GM18870 (cell line): ENCODE data around the gene IL17REL.

ENCODE experiments used
- ATAC-seq: cut with Tn5 transposase; IDR thresholded peaks from one replicate; pipeline ENCODE4 v1.9.1; 2021; ENCODE audit warnings: moderate library complexity; ENCODE audit not compliant: unreplicated experiment

IL17REL gene

DNA sequence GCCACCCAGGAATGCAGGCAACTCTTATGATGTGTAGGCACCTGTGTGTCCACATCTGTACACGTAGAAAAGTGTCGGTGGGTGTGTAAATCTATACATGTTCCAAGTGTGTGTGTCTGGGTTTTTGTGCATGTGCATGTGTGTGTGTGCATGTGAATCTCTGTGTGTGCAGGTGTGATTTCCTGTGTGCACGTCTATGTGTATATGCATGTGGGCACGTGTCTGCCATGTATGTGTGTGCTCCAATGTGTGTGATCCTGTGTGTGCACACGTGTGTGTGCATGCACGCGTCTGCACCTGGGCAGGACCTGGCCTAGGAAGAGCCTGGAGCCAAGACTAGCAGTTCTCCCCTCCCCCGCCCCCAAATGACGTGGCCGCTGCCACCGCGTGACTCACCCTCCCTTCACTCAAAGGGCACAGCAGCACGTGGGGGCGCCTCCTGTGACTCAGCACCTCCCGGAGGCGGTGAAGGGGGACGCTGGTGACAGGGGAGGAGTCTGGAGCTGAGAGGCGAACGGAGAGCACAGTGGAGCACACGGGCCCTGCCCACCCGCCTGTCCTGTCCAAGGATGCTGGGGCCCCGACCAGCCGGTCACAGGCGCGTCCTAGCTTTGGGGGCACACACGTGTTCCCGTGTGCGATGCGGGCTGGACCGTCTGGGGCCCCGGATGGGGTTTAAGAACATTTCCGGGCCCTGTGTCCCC lies 41.9 kb downstream of the IL17REL start:
- ATAC-seq, result peak; percentile 52

DNA sequence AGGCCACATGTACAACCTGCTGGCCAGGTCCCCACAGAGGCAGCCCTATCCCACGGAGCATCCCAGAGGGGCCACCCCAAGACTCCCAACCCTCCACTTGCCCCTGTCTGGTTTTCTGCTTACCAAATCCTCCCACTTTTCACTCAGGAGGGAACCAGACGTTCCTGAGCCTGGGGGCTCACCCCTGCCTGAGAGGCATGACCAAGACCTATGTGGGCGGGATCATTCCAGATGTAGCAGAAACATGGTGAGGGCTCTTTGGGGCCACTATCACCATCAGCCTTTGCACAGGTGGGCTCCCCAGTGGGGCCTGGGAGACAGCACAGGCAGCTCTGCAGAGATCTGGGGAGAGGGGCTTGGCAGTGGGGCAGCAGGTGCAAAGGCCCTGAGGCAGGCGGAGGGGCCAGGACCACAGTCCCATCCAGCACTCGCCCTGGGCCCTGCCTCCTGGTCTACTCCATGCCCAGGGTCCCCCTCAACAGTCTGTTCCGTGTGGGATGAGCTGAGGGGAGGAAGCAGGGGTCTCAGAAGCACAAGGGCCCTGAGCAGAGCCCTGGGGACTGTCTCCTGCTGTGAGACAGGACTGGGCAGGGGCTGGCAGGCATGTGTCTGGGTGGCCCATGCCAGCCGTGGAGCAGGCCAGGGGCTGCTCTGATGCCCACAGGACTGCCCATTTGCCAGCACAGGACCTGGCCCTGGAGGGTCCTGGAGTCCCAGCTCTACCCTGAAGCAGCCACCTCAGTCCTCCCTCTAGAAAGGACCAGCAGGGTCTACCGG lies 42.6 kb downstream of the IL17REL start:
- ATAC-seq, result no peak

DNA sequence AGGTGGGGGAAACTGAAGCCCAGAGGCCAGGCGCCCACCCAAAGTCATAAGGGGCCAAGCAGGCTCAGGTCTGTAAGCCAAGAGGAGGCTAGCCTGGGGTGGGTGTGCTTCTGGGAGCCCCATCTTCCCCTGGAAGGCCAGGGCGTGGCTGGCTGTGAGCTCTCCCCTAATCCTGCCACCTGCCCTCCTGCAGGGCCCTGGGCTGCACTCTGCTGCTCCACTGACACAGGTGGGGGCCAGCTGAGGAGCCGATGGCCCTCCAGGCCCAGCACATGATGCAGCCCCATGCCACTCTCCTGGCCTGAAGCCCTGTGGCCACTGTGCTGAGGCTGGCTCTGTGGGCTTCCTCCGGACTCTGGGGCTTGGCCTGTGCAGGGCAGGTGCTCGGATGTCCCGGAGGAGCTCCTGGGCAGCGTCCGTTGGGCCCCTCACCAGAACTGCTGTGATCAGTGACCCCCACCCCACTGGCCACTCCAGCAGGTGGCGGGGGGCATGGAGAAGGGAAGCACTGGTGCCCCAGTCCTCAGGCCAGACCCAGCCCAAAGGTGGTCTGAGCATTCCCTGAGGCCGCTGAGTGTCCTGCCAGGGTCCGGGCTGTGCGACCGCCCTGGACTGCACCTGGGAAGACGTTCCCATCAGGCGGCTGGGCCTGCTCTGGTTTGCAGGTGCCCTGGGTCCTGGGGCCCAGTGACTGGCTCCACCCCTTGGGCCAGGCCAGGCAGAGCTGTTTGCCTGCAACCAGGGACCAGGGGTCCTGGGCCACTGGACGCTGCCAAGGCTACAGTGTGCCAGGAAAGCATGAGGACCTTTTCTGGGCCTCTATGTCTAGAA lies 43.5 kb downstream of the IL17REL start:
- no peak for ATAC-seq

DNA sequence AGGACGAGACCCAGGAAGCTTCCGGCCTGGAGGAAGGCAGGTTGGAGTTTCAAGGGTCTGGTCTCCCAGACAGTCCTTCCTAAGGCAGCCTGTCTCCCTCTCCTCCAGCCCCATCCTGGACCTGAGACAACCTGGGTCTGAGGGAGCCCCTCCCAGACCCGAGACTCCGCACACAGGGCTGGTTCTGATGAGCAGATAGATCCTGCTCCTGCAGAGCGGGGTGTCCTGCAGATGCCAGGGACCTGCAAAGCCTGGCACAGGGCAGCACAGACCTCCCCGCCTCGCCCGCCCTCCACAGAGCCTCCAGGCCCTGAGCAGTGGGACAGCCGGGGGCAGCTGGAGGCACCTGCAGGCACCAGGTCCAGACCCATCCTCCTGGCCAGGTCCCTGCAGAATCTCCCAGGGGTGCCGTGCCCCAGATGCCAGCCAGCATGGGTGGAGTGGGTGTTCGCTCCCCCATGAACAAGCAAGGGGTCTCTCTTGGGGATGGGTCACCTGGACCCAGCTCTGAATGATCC lies 44.2 kb downstream of the IL17REL start:
- ATAC-seq, result no peak

DNA sequence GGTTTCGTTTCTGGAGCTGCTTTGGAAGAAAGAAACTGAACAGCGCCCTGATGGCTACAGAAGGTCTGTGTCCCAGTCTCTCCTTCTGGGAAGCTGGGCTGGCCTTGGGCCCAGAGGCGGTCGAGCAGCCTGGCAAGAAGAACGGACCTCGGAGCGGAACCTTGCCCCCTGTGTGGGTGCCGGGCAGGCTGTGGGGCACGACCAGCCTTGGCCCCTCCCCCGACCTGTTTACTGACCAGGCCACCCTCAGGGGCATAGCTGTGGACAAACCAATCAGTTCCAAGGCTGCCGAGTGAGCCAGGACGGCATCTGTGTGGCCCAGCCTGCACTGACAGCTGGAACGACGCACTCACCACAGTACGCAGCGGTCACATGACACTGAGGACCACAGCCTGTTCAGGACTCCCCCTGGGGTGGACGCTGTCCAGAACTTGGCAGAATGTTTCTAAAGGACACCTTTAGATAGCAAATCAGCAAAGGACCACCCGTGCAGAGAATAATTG lies 44.8 kb downstream of the IL17REL start:
- no peak for ATAC-seq

DNA sequence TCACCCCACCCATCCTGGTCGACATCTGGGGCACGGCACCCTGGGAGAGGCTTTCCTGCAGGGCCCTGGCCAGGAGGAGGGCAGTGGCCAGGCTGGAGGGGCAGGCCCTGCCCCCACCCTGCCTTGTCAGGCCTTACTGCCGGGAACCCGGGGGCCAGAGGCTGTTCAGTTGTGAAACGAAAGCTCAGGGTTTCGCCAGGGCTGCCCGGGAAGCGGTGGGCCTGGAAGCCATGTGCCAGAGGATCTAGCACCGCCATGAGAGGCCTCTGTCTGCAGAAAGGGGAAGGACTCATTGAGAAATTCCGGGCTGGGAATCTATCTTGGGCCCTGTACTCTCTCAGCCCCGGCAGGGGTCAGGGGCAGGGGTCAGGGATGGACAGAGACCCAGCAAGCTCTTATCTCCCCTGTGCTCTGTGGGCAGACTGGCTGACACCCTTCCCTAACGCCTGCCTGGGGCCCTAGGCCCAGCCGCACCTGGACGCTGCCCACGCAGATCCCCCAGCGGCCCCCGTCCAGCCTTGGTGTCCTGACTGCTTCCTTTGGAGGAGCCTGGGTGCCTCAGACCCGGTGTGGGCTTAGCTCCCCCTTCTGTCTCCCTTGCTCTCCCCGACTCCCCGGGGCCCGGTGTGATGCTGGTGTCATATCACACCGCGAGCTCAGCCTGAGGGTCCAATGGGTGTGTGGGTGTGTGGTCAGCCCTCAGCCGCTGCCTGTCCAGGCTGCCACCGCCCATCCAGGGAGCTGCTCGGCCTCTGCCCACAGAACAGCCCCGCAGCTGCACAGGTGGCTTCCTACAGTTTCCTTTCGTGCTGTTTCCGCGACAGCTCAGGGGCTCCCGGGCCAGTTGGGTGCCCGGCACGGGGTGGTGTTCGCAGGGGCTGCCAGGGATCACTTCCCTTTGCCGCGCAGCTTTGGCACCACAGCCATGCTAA lies 45.5 kb downstream of the IL17REL start:
- ATAC-seq, result no peak

DNA sequence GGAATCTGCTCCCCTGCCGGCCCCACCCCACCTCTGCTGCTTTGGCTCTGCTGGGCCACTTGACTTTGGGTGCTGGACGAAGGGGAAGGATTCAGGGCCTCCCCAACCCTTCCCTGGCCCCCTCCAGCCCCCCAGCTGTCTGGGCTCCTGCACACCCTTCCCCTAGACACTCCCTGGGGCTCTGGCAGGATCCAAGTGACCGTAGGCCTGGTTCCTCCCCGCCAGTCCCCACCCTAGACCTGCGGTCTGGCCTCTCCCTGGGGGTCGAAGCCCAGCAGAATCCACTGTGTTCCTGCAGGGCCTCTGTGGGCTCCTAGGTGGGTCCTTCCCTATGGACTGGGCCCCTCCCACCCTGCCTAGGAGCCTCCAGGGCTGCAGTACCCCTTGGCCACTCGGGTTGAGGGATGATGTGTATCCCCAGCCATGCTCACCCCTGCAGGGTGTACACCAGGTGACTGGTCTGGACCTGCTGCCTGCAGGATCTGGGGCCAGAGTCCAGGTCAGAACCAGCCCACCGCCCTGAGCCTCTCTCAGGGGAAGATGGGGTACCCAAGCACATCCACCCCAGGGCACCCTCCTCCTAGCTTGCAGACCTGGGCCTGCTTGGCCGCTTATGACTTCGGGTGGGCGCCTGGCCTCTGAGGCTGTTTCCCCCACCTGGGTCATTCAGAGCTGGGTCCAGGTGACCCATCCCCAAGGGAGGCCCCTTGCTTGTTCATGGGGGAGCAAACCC lies 46.4 kb downstream of the IL17REL start:
- ATAC-seq, result no peak

DNA sequence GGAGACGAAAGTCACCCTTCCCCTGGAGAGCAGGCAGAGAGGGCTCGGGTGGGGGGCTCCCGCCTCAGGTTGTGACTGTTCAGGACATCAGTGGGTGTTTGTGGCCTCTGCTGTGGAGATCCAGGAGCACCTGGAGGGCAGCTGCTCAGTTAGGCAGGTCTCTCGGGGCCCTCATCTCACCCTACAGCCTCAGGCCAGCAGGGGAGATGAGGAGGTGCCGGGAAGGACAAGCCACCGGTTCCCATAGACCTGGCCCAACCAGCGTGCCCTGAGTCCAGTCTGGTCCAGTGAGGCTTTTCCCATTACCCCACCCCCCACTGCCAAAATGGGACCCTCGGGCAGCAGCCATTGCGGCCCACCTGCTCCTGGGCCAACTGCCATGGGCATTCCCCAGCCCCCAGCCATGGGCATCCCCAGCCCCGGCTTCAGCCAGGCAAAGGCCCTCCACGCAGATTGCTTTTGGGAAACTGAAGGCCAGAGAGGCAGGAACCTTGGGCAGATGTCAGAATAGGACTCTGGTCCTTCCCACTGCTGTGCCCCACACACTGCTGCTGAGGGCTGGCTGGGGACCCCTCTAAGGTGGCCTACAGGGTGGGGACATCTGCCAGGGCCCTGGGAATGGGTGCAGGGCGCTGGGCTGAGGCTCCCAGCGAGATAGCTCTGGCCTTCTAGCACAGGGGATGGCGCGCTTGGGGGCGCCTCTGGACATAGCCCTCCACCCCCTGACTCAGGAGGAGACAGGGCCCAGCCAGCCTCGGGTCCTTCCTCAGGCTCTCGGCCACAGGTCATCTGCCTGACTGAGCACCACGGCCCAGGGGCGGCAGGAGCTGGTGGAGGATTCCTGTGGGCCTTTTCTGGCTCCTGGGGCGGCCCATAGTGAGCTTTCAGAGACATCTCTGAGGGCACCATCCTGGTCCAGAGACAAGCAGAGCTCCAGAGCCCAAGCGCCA lies 47.2 kb downstream of the IL17REL start:
- no peak for ATAC-seq

DNA sequence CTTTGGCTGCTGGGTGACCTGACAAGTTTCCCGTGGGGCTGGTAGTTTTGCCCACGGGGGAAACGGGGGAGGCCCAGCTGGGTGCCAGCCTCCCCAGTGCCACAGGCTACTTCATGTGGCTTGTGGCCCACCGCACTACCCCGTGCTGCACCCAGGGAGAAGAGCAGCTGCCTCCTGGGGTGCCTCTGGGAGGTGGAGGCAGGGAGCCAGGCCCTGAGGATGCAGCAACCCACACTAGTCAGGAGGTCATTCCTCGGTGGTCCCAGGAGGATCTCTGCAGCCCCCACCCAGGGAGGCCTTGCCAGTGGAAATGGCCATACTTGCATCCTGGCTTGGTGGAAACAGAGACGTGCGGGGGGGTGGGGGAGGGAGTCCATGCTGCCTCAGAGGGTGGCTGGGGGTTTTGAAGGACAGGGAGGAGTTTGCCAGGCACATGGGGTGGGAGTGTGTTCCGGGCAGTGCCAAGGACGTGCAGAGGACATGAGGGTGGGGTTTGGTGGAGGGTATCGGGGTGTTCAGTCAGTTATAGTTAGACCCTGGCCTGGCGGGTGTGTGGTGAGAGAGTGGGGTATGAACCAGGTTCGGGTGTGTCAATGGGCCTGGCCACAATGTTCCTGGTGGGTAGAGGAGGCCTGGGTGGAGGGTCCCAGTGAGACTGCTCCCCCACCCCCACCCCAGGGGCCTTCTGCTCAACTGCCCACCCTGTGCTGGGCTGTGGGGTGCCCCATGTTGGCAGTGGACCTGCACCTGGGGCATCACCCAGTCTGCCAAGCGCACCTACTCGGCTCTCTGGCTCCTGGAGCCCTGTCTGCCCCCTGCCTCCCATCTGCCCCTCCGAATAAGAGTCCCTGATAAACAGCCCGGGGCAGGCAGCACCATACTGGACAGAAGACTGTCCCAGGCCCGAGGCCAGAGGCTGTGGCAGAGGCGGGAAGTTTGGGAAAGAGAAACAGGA lies 48.2 kb downstream of the IL17REL start:
- ATAC-seq, result no peak

DNA sequence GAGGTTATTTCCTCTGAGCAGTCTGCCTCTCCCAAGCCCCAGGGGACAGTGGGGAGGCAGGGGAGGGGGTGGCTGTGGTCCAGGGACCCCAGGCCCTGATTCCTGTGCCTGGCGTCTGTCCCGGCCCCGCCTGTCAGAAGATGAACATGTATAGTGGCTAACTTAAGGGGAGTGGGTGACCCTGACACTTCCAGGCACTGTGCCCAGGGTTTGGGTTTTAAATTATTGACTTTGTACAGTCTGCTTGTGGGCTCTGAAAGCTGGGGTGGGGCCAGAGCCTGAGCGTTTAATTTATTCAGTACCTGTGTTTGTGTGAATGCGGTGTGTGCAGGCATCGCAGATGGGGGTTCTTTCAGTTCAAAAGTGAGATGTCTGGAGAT lies 48.9 kb downstream of the IL17REL start:
- no peak for ATAC-seq

DNA sequence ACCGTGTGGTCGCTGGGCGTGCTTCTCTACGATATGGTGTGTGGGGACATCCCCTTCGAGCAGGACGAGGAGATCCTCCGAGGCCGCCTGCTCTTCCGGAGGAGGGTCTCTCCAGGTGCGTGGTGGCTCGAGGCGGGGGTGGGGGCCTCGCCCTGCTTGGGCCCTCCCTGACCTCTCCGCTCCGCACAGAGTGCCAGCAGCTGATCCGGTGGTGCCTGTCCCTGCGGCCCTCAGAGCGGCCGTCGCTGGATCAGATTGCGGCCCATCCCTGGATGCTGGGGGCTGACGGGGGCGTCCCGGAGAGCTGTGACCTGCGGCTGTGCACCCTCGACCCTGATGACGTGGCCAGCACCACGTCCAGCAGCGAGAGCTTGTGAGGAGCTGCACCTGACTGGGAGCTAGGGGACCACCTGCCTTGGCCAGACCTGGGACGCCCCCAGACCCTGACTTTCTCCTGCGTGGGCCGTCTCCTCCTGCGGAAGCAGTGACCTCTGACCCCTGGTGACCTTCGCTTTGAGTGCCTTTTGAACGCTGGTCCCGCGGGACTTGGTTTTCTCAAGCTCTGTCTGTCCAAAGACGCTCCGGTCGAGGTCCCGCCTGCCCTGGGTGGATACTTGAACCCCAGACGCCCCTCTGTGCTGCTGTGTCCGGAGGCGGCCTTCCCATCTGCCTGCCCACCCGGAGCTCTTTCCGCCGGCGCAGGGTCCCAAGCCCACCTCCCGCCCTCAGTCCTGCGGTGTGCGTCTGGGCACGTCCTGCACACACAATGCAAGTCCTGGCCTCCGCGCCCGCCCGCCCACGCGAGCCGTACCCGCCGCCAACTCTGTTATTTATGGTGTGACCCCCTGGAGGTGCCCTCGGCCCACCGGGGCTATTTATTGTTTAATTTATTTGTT lies 49.6 kb downstream of the IL17REL start:
- ATAC-seq, result no peak

DNA sequence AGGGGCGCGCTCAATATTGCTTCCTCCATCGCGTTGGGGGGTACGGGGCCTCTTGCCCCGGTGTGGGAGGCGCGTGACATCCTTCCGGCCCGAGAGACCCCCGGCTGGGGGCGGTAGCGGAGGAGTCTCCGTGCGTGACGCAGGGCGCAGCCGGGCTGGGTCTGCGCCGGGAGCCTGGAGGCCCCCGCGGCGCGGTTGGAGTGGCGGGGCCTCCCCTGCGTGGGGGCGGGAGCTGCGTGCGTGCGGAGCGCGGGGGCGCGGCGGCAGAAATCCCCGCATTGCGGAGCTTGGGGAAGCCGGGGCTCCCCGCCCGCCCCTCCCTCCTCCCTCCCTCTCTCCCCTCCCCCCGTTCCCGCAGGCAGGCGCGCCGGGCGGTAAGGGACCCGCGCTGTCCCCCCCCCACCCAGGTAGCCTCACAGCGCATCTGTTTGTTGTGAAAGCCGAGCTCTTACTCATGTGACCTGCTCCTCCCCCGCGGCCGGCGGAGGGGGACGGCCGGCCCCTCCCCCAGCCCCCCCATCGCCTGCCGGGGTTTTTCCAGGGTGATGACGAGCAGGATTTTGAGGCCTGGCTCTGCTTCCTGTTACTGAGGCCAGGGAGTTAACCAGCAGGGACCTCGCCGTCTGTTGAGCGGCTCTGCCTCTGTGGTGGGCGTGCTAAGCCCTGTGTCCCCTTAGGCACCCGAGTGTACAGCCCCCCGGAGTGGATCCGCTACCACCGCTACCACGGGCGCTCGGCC lies 50.4 kb downstream of the IL17REL start:
- ATAC-seq, result no peak

DNA sequence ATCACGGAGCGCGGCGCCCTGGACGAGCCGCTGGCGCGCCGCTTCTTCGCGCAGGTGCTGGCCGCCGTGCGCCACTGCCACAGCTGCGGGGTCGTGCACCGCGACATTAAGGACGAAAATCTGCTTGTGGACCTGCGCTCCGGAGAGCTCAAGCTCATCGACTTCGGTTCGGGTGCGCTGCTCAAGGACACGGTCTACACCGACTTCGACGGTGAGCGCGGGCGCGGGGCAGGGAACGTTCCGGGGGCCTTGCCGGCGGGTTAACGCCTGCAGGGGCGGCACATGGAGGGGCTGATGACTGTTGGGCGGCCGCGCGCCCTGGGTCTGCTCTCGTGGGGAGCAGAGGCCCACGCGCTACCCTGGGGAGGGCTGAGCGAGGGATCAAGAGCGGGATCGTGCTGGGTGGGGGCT lies 51.0 kb downstream of the IL17REL start:
- no peak for ATAC-seq

DNA sequence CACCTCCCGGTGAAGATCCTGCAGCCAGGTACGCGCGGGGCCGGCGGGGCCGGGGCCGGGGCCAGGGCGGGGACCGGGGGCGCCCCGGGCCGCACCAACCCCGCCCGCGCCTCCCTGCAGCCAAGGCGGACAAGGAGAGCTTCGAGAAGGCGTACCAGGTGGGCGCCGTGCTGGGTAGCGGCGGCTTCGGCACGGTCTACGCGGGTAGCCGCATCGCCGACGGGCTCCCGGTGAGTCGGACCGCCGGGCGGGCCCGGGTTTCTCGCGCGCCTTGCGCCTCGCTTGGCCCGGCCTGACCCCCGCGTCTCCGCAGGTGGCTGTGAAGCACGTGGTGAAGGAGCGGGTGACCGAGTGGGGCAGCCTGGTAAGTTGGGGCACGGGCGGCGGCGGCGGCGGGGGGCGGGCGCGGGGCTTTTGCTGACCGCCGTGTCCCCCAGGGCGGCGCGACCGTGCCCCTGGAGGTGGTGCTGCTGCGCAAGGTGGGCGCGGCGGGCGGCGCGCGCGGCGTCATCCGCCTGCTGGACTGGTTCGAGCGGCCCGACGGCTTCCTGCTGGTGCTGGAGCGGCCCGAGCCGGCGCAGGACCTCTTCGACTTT lies 51.5 kb downstream of the IL17REL start:
- no peak for ATAC-seq
